OCI-M1 (cell line): ENCODE data around the gene RIPOR1.
"Not testable (repeated sequence)": the region's sequence is repeated elsewhere in the genome, so short reads cannot be mapped to it uniquely, and the experiment has no call there.

ENCODE experiments used
- DNase-seq: peaks from one replicate; lab custom pipeline; 2025; lab: John Stamatoyannopoulos, UW

The RIPOR1 gene

DNA sequence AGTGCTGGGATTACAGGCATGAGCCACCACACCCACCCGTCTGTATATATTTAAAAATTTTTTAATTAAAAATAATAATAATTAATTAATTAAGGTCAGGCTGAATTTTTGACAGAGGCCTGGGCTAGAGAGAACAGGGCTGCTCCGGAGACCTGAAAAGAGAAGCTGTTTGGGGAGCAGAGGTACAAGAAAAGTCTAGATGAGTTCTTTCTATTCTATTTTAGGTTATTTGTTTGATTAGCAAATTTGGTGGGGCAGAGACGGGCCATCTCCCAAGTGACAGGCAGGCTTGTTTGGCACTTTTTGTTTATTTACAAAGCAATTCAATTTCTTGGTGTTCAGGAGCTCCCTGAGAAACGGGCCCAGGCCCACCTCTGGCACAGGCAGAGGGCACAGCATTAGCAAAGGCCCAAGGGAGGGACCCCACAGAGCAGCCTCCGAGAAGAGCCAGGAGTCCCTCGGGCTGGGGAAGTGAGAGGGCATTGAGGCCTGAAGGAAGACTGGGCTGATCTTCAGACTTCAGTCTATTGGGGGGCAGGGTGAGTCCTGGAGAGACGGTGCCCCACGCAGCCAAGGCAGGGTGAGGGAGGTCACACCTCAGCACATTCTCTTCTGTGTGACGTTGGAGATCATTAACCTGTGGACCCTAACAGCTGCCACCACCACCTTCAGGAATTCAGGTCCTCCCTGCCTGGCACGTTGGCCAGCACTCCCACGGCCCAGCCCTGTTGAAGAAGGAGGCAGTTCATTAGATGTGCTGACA, 10.8 kb upstream of the RIPOR1 start:
- DNase-seq, result no peak

DNA sequence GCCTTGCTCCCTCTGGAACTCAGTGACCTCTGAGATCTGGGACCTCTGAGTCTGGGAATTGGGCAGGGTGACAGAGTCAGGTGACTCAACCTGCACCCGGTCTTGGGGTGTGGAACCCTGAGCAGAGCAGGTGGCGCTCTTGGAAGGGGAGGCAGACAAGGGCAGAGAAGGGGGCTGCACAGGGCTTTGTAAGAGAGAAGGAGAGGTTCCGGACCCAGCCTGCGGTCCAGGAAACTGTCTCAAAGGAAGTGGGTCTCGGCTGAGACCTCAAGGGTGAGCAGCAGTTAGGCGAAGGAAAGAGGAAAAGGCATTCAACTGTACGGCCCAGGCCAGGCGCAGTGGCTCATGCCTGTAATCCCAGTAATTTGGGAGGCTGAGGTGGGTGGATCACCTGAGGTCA, 10.0 kb upstream of the RIPOR1 start:
- no peak for DNase-seq

DNA sequence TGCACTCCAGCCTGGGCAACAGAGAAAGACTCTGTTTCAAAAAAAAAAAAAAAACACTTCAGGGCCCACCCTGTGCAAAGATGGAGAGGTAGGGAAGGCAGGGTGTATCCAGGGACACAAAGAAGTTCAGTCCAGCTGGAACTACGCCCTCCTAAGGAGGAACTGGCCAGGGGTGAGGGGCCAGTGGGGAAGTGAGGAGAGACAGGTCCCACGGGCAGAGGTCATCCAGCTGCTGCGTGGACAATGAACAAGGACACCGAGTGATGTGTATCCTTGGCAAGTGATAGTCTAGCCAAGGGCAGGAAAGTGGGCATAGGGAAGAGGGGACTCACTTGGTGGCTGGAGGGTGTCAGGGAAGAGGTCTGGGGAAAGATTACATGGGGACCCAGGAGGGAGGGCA, 9.4 kb upstream of the RIPOR1 start:
- no peak for DNase-seq

DNA sequence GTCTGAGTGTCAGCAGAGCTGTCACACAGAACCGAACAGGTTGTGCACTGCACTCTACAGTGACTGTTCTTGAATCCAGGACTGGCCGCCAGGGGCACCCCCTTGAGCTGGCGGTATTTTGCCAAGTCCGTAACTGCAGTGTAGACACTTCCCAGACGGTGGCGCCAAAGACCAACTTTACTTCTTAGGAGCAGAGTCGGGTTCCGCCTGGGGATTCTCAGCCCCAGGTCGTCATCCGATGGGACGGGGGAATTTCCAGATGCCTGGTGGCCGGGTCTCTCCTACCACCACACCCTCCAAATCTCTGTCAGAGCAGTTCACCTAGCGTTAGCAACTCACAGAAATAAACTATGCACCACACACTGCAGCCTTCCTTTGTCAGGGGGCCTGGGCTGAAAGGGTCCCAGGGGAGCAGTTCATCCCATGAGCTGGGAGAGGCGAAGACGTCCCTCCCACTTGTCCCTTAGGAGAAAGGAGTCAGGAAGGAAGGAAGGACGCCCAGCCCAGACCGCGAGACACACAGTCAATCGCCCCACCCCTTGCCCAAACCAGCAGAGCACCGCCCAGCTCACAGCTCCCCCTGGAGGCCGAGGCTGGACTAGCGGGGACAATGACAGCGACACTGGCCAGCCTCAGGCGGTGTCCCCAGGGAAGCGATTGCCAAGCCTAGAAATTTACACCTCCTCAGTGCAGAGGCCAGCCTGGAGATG, 7.4 kb upstream of the RIPOR1 start:
- peak; percentile 98 for DNase-seq

DNA sequence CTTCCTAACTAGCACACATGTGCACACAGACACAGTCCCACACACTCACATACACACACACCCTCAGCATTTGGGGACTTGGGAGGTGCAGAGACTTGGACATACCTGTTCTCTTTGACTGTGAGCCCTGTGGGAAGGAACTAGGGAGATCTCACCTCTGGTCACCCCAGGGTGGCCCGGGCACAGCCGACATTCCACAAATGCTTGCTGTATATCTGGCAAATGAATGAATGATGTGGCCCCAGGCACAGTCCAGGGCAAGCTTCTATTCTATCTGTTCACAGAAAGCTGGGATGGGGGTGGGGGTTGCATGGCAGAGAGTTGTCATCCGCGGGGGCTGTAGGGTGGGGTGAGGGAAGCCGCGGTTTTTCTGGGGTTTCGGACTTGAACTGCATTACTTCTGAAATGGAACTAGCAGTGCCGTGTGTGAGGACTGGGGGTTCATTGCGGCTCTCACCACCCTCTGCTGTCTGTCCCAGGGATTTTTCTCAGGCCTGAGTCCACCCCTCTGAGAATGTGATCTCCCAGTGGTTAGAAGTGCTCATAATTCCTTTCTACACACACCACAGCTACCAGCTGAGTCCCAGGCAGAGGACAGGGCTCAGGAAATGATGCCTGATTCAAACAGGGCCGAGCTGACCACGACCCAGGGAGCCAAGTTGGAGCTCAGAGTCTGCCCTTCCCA, 3.3 kb upstream of the RIPOR1 start:
- DNase-seq, result peak; percentile 20

DNA sequence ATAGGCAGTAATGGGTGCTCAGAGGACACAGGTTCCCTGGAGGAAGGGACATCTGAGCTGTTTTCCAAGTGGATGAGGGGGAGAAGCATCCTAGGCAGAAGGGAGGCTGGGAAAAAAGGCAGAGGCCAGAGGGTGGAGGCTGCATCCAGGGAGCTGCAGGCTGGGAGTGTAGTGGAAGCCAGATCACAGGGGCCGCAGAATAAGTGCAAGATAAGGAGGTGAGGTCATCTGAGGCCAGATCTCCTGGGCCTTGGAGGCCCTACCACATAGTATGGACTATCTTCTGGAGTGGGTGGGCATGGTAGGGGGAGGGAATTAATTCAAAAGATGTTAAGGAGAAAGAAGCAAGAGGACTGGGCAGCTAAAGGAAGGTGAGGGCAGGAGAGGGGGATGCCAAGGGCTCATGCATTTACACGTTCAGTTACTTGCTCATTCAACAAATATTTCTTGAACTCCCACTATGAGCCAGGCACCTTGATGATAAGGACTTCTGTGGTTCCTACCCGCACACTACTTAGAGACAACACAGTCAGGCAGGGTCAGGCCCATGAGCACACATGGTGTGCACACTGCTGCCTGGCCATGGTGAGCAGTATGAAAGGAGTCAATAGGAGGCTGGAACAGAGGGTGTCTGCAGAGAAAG, 2.4 kb upstream of the RIPOR1 start:
- peak; percentile 80 for DNase-seq

DNA sequence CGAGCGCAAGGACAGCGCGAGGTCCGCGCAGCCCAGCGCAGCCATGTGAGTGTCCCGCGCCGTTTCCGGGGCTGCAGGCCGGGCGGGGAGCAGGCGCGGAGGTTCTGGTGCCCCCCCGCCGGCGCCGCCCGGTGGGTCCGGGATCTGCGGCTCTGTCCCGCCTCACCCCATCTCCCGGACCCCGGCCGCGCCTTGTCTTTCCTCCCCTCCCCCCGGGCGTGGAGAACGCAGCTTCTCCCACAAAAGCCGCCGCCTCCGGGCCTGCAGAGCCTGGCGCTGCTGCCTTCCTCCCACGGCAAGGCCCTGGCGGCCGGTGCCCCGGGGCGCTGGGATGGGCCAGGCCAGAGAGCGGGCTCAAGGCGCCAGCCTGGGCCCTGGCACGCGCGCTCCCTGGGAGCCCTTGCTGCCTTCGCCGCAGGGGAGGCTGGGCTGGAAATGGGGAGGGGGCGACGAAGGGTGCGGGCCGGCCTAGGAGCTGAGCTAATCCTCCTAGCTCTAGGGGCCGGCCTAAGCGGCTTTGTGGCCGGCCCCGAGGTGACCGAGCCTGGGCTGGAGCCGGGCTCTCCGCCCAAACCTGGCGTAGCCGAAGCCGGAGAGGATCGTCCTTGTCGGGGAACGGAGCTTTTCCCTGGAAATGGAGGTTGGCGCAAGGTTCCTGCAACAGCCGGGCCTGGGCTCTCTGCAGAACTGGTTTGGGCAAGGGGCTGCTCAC, 397 bp downstream of the RIPOR1 start:
- peak; percentile 44 for DNase-seq

DNA sequence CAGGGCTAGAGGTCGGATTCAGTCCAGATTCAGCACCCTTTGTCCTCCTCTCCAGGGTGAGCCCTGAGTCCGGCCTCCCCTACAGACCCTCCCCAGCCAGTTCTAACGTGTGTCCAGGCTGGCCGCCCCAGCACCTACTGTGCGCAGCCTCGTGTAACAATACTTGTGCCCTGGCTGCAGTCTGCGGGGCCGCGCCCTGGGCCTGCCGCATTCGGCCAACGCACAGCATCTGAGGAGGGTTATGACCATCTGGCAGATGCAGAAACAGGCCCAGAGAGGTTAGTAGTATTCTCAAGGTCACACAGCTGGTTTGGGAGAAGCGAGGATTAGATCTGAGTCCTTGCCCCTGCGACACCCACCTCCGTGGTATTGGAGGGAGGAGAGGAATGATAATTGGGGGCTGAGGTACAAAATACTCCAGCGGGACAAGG, 968 bp downstream of the RIPOR1 start:
- DNase-seq, result no peak

DNA sequence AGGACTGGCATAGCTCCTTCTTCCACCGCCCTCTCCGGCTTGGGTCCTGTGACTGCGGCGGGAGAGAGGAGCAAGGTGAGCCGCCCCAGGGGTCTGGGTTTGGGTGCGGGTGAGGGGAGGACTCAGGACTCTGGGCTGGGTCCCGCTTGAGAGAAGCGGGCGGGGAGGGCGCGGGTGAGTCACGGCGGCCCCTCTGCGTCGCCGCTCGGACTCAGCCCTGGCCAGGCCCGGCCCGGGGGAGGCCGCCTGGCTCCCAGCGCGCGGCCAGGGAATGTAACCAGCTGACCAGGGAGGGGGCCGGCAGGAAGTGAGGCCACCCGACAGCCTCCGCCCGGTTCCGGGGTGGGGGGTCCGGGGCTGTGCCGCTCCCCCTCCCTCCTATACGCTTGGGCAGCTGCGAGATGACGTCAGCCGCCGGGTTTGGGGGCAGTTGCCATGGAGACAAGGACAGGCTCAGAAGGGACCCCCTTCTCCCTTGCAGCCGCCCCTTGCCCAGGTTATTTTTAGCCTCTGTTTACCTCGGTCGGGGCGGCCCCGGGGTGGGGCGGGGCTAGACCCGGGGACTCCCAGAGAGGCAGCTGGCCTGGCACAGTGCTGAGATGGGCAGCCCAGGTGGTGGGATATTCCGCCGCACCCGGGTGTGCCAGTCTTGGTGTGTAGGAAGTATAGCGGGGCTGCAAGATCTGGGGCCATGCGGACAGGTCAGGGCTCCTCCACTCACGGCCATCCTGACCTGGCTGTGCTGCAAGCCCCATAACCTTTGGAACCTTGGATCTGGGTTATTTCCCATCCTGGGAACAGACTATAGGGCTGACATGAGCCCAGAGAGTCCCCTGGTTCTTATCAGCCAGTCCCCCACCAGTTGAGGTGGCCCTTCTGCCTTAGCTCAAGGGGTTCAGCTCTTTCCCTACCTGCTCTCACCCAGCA, 1.6 kb downstream of the RIPOR1 start:
- no peak for DNase-seq

DNA sequence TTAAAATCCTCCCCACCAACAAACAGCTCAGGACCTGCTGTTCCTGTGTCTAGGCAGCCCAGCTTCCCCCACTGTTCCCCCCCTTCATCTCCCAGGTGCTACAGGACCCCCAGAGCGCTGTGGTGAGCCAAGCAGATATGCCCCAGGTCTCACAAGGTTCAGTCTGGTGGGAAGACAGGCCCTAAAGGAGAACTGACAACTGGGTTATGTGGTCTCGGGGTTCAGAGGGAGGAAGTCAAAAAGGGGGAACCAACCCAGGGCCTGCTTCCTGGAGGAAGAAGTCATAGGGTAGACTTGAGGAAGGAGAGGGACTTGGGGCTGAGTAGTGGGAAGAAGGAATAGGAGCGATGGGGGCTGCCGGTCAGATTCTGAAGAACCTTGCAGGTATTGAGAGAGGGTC, 2.6 kb downstream of the RIPOR1 start:
- no peak for DNase-seq

DNA sequence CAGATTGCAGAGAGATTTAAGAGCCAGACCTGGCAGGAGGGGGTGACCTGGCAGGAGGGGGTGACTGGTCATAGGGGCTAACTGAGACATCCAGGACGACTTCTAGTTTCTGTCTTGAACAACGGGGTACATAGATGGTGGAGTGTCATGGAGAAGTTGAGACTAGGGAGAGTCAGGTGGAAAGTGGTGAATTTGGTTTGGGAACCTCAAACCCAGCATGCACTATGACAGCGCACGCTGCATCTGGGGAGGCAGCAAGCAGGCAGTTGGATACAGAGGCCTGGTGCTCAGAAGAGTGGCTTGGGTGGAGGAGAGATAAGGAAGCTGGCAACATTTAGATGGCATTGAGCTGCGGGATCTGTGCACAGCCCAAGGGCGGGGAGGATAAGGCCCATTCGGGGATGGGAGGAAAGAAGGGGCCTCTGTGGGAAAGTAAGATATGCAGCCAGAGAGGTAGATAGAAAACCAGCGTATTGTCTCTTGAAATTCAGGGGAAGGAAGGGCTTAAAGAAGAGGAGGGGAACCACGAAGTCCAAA, 4.5 kb downstream of the RIPOR1 start:
- no peak for DNase-seq

DNA sequence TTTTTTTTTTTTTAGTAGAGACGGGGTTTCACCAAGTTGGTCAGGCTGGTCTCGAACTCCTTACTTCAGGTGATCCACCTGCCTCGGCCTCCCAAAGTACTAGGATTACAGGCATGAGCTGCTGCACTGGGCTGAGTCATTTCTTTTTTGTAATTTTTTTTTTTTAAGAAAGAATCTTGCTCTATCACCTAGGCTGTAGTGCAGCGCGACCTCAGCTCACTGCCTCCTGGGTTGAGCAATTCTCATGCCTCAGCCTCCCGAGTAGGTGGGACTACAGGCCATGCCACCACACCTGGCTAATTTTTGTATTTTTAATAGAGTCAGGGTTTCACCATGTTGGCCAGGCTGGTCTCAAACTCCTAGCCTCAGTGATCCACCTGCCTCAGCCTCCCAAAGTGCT, 5.4 kb downstream of the RIPOR1 start:
- DNase-seq, result not testable (repeated sequence)

DNA sequence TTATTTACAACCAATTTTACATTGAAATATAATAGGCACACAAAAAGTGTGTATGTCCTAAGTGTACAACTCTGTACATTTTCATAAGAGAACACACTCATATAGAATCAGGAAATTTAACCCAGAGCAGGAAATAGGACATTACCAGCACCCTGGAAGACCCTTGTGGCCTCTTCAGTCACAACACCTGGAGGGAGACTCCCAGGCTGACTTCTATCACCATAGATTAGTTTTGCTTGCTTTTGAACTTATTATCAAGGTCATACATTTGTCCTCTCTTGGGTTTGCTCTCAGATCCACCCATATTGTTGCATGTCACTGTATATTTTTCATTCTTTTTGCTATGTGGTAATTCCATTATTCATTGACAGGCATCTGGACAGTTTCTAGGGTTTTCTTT, 5.8 kb downstream of the RIPOR1 start:
- DNase-seq, result no peak

DNA sequence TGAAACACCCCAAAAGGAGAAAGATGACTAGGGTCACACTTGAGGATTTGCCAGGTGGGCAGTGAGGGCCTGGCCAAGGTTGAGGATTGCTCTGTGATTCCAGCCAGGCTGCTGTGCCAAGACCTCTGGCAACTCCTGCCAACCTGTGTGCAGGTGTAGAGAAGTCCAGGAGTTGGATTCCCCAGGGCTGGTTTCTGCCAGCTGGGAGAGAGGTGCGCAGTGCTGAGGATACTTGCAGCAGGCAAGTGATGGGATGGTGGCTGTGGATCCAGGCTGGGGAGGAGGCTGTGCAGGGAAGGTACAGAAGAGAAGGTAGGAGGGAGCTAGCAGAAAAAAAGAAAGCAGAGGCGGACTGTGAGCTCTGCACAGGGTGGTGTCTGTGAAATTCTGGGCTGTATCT, 6.6 kb downstream of the RIPOR1 start:
- DNase-seq, result no peak

DNA sequence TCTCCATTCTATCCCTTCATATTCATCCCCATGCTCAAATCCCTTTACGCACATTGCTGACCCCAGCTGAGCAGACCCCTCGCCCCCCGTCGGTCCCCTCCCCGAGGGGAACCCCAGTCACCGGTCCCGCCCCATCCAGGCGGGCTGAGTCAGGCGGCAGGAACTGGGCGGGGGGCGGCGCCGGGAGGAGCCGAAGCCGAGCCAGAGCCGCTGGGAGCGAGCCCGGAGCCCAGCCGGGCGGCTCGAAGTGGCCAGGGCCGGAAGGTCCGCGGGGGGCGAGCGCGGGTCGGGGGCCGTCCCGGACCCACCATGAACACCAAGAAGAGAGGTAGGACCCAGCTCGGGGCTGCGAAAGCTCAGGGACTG, 8.6 kb downstream of the RIPOR1 start:
- no peak for DNase-seq

DNA sequence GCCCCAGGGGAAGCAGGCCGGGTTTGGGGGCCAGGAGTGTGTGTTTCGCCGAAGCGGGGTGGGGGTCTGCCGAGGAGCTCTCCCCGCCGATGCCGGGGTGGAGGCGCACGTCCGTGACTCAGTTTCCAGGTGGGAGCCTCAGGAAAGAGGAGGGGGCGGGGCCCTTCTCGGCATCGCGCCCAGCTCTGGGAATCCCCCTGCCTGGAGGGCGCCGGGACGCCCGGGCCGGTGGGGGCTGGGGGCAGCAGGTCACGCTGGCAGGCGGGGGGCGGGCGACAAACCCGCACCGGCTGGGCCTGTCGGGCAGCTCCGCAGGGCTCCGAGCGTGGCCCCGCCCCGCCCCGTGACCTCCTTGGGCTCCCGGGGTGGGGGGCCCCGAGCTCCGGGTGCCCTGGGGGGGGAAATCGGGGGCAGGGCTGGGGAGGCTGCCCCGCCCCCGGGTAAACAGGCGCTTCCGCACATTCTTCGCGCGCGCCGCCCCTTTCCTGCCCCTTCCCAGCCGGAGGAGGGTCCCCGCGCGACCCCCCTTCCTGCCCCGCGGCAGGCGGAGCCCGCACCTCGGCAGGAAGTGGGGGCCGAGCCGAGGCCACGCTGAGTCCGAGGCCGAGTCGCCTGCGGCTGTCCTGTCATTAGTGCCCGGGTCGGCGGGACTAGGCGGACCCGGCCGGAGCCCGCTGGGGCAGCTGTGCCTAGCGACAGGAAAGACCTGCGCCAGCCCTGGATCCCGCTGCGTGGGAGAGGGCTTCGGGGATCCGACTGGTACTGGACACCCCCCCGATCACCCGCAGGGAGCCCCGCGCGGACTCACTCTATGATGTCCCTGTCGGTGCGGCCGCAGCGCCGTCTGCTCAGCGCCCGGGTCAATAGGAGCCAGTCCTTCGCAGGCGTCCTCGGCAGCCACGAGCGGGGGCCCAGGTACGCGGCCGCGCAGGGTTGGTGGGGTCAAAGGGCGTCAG, 9.3 kb downstream of the RIPOR1 start:
- no peak for DNase-seq

DNA sequence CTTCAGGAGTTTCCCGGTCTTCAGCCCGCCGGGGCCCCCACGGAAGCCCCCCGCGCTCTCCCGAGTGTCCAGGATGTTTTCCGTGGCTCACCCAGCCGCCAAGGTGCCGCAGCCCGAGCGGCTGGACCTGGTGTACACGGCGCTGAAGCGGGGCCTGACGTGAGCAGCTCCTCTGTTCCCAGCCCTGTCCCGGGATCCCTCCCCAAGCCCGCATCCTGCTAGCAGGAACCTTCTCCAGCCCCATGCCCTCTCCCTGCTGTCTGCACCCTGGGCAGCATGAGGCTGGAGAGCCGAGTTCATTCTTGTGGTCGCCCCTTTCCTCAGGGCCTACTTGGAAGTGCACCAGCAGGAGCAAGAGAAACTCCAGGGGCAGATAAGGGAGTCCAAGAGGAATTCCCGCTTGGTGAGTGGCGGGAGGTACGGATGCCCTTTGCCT, 10.1 kb downstream of the RIPOR1 start:
- DNase-seq, result no peak

DNA sequence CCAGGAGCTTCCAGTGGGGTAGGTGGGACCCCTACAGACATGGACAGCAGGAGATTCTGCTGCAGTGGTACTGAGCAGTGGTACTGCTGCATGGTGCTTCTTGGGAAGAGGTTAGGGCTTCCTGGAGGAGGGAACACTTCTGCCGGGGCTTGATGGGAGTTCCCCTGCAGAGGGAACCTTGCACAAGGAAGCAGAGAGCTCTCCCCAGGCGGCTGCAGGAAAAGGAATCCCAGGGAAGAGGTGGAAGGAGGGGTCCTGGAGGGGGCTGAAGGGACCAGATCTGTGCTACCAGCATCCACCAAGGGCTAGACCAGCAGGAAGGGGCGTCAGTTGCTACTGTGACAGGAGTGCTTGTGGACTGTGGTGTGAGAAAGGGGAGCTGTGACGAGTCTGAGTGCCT, 10.6 kb downstream of the RIPOR1 start:
- DNase-seq, result no peak
